HG02623 (cell line): ENCODE results near the gene AFF1.
"Not testable (repeated sequence)": the region's sequence is repeated elsewhere in the genome, so short reads cannot be mapped to it uniquely, and the experiment has no call there.

ENCODE experiments used
- ATAC-seq: cut with Tn5 transposase; IDR thresholded peaks from one replicate; pipeline ENCODE4 v1.9.1; 2021; ENCODE audit warnings: moderate library complexity; ENCODE audit not compliant: unreplicated experiment

Gene AFF1

GRCh38 chr4:87130985-87131703 is 196.3 kb downstream of the AFF1 start:
- ATAC-seq = no peak

GRCh38 chr4:87132035-87132434 is 197.2 kb downstream of the AFF1 start:
- no peak for ATAC-seq

GRCh38 chr4:87133183-87133582 is 198.4 kb downstream of the AFF1 start:
- ATAC-seq = no peak

- ATAC-seq = no peak
These were observed 199.3 kb downstream of the AFF1 start for GRCh38 chr4:87134122-87134521.

GRCh38 chr4:87141428-87141827 is 206.6 kb downstream of the AFF1 start:
- no peak for ATAC-seq

GRCh38 chr4:87144356-87144755 is 209.5 kb downstream of the AFF1 start:
- ATAC-seq = no peak

- ATAC-seq = not testable (repeated sequence)
These were observed 211.1 kb downstream of the AFF1 start for GRCh38 chr4:87145934-87146333.

GRCh38 chr4:87147116-87147515 is 212.3 kb downstream of the AFF1 start:
- ATAC-seq = no peak

- ATAC-seq = peak; percentile 66
These were observed 215.9 kb downstream of the AFF1 start for GRCh38 chr4:87150498-87151261.

GRCh38 chr4:87151730-87152129 is 216.9 kb downstream of the AFF1 start:
- ATAC-seq = no peak

- no peak for ATAC-seq
These were observed 217.7 kb downstream of the AFF1 start for GRCh38 chr4:87152310-87153041.

GRCh38 chr4:87153078-87153870 is 218.5 kb downstream of the AFF1 start:
- no peak for ATAC-seq

GRCh38 chr4:87165892-87166291 is 231.1 kb downstream of the AFF1 start:
- no peak for ATAC-seq

- no peak for ATAC-seq
These were observed 231.6 kb downstream of the AFF1 start for GRCh38 chr4:87166296-87166854.

- ATAC-seq = no peak
These were observed 237.1 kb downstream of the AFF1 start for GRCh38 chr4:87171944-87172343.

- no peak for ATAC-seq
These were observed 239.9 kb downstream of the AFF1 start for GRCh38 chr4:87174672-87175071.

- ATAC-seq = no peak
These were observed 244.9 kb downstream of the AFF1 start for GRCh38 chr4:87179751-87180150.

- ATAC-seq = no peak
These were observed 246.0 kb downstream of the AFF1 start for GRCh38 chr4:87180767-87181166.

- ATAC-seq = no peak
These were observed 250.5 kb downstream of the AFF1 start for GRCh38 chr4:87185146-87185870.

GRCh38 chr4:87188048-87188447 is 253.2 kb downstream of the AFF1 start:
- ATAC-seq = no peak
